ENCODE results near the gene CREBBP.

- TF ChIP-seq CTCF (IDR thresholded peaks at IDR 0.05; ENCODE audit: insufficient read depth, low read depth, low read length) (no peak), EZH2 (IDR thresholded peaks at IDR 0.05; ENCODE audit: insufficient read depth, low read length) (no peak)
Measured at GRCh38 chr16:3829631-3830536, 50.6 kb downstream of the CREBBP start.

Data from astrocyte (in vitro differentiated cells and primary cell).